Thyroid gland (tissue), 4 donors: Measurements from ENCODE around the gene RCOR1.

Experiments used
- CTCF ChIP-seq, 6 experiments: fragments of 200-600 bp in 3 of 6; fragments of 450-650 bp in 3 of 6; sonication (generic) in 3 of 6; IDR thresholded peaks; one replicate each; pipeline ENCODE4 v1.5.1; 2016 to 2019; ENCODE audit warnings: antibody characterized with exemption in 6 of 6, mild to moderate bottlenecking in 2 of 6, inconsistent platforms in 1 of 6, moderate library complexity in 1 of 6
- POLR2A ChIP-seq, 2 donors: fragments of 450-650 bp; IDR thresholded peaks; one replicate each; pipeline ENCODE4 v1.6.1; 2017; ENCODE audit warnings: antibody characterized with exemption in 2 of 2, mild to moderate bottlenecking in 2 of 2, moderate library complexity in 1 of 2

- TF ChIP-seq CTCF (IDR thresholded peaks at IDR 0.05) (no peak), POLR2A (IDR thresholded peaks at IDR 0.05) (no peak)
Observed at GRCh38 chr14:102711207-102711606, 118.8 kb downstream of the RCOR1 start.
